ENCODE data around the gene TMEM106C.

The TMEM106C gene

DNA sequence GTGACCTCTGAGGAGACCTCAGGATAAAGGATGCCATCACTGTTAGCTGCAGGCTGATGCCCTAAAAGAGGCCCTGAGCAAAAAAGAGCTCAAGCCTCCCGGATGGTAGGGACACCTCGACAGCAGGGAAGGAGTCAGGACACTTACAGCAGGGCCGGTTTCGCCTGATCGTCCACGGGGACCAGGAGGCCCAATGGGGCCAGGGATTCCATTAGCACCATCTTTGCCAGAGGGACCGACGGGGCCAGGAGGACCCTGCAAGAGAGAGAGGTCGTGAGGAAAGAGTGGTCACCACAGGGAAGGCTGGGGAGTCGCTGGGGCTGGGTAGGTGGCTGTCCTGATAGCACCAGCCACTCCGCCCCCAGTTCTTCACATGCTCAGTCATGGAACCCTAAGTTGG is 12.4 kb downstream of the TMEM106C start:
- DNase-seq = no peak
- intact Hi-C loops (cut with DNase I) = no loop called here

DNA sequence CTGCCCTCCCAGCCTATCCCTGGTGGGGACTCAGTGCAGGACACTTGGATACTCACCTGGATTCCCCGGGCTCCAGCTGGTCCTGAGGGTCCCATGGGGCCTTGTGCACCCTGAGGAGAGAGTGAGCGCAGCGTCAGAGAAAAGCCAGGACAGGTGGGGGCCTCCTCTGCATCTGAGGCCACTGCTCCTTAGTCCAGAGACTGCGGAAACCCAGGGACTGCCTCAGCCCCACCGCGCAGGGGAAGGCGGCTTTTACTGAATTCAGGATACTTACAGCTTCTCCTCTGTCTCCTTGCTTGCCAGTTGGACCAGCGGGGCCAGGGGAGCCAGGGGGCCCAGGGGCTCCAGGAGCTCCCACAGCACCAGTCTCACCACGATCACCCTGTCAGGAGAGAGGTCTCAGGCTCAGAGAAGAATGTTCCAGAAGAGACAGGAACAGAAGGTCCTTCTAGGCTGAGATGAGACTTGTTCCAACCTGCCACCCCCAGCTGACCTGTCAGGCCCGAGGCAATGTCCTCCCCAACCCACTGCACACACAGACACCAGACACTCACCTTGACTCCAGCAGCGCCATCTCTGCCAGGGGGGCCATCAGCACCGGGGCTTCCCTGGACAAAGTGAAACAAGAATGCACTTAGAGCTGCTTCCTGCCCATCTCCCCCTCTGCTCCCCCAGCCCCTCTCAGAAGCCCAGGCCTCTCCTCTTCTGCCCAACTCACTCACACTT is 13.8 kb downstream of the TMEM106C start:
- no peak for DNase-seq
- intact Hi-C loops (cut with DNase I) = no loop called here

DNA sequence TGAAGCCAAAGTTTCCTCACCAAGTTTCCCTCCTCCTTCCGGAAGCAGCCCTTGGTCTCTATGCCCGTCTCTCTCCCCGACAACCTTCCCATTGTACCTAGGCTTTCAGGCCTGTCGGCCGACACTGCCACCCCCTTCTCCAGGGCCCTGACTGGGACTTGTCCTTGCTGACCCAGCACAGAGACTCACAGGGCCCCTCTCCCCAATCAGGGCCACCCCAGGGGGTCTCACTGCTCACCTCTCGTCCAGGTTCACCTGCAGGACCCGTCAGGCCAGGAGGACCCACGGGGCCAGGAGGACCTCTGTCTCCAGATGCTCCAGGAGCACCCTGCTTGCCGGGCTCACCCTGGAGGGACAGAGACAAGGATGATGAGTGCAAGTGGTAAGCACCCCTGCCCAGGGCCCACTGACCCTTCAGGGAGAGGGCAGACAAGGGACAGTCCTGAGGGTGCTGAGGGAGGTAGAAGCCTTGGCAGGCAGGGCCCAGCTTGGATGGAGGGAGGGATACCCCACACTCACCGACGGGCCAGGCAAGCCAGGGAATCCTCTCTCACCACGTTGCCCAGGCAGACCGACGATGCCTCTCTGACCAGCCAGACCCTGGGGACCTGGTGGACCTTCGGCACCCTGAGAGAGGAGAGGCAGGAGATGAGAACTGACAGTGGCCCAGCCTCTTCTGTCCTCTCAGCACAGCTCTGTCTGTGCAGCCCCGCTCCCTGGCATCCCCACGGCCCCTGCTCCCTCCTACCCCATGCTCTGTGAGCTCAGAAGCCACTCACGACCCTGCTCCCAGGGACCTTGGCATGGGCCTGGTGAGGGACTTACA is 14.6 kb downstream of the TMEM106C start:
- intact Hi-C loops (cut with DNase I) = no loop called here
- no peak for DNase-seq

DNA sequence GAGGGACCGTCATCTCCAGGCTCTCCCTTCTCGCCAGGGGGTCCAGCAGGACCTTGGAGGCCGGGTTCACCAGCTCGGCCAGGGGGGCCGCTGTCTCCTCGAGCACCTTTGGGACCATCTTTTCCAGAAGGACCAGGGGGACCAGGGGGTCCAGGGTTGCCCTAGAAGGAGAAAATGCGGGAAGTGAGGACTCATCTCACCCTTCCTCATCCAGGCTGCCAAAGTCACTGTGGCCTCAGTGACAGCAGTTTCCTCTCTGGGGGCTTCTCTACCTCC is 15.1 kb downstream of the TMEM106C start:
- intact Hi-C loops (cut with DNase I) = no loop called here
- DNase-seq = no peak

DNA sequence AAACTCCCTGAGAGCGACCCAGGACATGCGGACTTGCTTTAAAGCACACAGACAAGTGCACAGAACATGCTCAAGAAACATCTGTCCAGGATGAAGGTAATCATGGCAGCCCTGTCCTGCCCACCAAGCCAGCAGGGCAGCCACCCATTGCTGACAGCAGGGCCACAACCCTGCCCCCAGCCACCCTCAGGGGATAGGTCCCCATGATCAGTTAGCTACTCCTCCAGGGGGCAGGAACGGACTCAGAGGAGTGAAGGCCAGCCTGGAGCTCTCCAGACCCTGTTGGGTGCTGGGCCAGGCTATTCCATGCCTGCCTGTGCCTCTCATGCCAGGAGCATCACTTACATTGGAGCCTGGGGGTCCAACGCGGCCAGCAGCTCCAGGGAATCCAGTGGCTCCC is 15.8 kb downstream of the TMEM106C start:
- intact Hi-C loops (cut with DNase I) = no loop called here
- DNase-seq = no peak

DNA sequence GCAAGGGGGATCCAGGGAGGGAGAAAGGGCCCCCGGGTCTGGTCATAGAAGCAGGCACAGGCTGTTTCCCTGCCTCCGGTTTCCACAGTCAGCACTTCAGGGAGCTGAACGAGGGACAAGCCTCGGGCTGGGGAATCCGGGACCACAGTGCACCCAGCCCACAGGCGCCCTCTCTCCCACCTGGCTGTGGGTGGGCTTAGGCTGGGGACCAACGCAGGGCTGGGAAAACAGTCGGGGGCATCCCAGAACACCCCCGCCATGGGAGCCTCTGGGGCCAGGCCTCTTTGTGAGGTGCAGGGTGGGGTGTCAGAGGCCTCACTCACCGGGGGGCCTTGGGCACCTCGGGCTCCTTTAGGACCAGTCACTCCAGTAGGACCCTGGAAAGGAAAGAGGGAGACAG is 16.3 kb downstream of the TMEM106C start:
- no peak for DNase-seq
- intact Hi-C loops (cut with DNase I) = no loop called here

DNA sequence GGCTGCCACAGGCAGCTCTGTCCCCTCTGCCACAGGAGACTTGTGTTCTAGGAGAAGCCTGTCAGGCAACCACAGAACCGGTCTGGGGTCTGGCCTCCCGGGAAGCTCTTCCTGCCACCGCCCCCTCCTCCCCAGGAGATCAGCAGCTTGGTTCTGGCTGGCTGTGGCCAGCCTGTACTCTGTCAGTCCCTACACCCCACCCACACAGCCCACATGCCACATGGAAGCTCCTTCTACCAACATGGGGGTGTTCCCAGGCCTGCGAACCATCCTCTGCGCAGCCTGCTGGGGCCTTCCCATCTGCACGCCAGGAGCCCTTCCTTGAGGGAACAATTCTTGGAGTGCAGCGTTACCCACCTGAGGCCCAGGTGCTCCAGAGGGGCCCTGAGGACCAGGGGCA is 16.8 kb downstream of the TMEM106C start:
- DNase-seq = no peak
- intact Hi-C loops (cut with DNase I) = no loop called here

DNA sequence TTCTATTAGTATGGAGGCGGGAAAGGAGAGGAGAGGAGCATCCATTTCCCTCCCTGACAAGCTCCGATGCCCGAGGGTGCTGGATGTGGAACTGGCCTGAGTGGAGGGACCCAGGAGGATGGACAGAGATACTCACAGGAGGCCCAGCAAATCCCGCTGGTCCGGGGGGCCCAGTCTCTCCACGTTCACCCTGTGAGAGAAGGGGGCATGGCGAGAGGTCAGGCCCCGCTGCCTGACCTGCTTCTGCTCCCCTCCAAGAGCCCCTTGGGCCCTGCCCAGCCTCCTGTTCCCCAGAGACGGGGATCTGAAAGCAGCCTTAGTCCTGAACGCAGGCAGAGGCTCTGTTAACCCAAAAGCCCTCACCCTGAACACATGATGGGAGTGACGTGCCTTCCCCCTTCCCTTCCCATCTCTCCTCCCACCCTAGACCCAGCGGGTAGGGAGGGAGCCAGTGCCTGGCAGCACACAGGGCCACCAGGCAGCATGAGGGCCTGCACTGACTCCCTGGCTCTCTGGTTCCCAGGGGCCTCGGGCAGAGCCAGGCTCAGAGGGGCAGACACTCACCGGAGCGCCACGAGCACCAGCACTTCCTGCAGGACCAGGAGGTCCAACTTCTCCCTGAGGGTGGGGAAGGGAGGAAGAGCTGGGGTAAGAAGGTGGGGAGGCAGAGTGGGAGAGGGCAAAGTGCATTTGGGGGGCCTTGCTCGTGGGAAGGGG is 17.5 kb downstream of the TMEM106C start:
- intact Hi-C loops (cut with DNase I) = no loop called here
- DNase-seq = no peak

DNA sequence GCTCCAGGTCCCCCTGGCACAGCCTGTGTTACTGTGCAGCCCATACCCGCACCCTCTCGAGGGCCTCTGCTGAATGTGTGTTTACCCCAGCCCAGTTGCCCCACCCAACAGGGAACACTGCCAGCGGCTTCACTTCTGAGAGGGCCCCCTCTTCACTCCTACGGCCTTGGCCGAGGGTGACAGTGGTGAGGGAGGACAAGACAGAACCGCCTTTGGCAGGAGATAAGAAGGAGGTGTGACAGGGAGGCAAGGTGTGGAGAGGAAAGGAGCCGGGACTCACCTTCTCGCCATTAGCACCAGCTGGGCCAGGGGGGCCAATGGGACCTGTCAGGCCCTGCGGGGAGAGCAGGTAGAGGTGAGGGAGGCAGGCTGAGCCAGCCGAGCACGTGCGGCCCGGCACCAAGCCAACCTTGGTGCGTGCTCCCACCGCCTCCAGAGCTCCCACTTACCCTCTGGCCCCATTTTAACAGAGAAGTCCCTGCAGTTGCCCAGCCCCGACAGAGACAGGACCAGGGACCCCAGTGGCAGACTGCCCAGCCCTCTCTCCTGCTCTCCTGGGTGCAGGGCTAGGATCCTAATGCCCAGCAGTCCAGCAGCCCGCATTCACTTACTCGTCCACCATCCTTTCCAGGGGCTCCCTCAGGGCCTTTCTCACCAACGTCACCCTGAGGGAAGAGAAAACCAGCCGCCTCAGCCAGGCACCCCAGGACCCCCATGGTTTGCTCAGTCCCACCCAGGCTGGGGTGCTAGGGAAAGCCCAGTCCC is 18.3 kb downstream of the TMEM106C start:
- intact Hi-C loops (cut with DNase I) = no loop called here
- DNase-seq = no peak

DNA sequence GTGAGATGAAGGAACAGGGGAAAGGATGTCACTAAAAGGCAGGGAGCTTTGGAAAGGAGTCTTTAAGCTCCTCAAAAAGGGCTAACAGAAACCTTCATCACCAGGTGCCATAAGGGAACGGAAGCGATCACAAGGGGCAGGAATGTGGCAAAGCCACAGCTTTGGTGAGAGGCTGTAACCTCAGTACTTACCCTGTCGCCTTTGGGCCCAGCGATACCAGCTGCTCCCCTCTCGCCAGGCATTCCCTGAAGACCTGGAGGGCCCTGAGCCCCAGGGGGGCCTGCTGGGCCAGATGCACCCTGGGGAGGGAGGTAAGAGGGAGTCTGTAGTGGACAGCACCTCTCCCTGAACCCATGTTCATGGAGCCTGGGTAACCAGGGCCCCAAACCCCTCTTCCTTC is 18.9 kb downstream of the TMEM106C start:
- no peak for DNase-seq
- intact Hi-C loops (cut with DNase I) = no loop called here

DNA sequence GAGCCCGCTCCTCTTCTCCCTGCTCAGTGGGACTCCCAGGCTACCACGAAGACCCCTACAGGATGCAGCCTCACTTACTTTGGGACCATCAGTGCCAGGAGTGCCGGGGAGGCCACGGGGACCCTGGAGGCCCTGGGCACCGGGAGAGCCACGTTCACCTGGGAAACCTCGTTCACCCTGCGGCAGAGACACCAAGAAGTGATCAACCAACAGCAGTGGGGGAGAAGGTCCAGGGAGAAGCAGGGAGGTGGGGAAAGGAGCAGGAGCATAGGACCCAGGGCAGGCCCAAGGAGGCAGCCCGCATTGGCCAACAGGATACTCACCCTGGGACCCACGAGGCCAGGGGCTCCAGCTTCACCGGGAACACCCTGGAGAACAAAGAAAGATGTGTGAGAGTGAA is 19.4 kb downstream of the TMEM106C start:
- DNase-seq = no peak
- intact Hi-C loops (cut with DNase I) = no loop called here

DNA sequence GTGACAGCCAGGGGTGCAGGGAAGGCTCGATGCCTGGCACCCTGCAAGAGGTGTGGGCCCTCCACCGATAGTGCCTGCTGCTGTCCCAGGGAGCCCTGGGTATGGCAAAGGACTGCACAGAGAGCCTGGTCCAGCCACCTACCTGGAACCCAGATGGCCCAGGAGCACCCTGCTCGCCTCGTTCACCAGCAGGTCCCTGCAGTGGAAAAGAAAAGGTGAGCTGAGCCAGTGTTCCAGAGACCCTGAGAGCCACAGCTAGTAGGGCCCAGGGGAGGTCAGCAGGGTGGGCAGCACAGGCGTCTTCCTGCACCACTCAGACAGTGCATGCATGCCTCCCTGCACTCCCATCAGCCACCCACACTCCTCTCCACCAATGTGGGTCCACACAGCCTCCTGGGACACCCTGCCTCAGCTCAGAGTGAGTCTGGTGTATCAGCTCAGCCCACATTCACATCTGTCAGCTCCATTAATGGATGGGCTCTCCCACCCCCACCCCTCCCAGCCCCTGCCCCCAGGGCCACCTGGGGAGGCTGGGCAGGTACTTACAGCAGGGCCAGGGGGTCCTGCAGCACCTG is 20.2 kb downstream of the TMEM106C start:
- DNase-seq = peak in 8 of 42 donors; percentile 32 to 61 (median 45)
- intact Hi-C loops (cut with DNase I) = no loop called here

DNA sequence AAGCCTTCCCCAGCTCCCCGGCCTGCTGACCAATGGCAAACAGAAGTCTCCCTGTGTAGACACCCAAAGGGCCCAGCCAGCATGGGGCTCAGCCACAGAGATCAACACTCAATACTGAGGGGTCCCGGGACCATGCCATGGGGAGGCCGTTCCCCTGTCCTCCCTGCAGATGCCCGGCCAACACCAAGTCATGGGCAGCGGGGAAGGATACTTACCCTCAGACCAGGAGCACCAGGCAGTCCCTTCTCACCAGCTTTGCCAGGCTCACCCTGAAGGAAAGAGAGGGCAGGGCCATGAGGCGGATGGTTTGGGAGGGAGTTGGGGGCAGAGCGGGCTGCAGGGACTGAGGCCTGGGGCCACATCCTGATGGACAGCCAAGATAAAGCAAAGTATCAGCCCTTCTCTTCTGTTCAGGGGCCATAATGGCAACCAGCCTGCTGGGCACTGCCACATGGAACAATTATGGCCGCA is 21.0 kb downstream of the TMEM106C start:
- no peak for DNase-seq
- intact Hi-C loops (cut with DNase I) = no loop called here

DNA sequence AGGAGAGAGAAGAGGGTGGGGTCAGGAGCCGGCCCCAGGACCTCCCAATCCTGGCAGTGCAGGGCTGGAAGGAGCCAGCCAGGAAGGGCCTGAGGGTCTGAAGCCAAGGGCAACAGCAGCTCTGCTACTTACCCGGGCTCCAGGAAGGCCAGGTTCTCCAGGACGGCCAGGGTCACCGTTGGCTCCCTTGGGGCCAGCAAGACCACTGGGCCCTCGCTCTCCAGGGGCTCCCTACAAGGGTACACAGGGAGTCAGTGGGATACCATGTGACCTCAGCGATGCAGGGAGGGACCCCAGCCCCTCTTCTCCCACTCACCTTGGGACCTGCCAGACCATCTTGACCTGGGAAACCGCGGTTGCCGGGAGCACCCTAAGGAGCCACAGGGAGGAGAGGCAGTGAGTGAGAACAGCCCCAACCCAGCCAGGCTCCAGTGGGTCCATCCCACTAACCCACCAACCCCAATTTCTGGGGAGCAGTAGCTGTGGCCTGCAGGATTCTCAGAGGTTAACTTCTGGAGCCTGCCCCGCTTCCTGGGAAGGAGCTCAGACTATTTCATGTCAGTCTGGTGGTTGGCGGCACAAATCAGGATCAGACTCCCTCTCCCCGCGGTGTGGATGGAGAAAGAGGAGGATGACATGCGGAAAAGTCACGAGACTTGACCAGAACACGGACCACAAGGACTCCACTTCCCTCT is 22.3 kb downstream of the TMEM106C start:
- no peak for DNase-seq

DNA sequence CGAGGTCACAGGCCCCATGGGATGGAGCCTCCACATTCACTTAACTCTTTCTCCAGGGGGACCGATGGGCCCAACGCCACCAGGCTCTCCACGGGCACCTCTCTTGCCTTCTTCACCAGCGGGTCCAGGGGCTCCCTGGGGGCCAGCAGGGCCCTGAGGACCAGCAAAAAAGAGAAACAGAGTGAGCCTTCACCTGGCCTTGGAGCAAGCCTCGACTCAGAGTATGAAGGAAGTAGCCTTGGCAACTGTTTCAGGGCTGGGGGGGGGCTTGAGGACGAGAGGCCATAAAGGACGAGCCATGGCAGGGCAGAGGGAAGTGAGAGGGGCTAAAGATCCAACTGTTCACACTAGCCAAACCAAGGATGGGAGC is 22.9 kb downstream of the TMEM106C start:
- no peak for DNase-seq
- intact Hi-C loops (cut with DNase I) = no loop called here

More for the DNA sequence above, 22.3 kb downstream of the TMEM106C start:
- intact Hi-C loops (cut with DNase I) = no loop called here

DNA sequence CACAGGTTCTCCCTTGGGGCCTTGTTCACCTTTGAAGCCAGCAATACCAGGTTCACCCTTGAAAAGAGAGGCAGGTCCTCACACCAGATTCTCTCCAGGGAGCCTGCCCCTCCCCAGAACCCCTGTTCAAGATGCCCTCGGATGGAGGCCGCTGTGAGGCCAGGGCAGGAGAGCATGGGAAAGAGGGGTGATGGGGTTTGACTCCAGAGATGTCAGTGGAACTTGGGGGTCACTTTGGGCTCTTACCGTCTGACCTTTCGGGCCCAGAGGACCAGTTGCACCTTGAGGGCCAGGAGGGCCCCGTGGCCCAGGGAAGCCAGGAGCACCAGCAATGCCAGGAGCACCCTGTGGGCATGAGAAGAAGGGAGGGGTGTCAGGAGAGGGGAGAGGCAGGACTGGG is 23.4 kb downstream of the TMEM106C start:
- intact Hi-C loops (cut with DNase I) = no loop called here
- DNase-seq = no peak

DNA sequence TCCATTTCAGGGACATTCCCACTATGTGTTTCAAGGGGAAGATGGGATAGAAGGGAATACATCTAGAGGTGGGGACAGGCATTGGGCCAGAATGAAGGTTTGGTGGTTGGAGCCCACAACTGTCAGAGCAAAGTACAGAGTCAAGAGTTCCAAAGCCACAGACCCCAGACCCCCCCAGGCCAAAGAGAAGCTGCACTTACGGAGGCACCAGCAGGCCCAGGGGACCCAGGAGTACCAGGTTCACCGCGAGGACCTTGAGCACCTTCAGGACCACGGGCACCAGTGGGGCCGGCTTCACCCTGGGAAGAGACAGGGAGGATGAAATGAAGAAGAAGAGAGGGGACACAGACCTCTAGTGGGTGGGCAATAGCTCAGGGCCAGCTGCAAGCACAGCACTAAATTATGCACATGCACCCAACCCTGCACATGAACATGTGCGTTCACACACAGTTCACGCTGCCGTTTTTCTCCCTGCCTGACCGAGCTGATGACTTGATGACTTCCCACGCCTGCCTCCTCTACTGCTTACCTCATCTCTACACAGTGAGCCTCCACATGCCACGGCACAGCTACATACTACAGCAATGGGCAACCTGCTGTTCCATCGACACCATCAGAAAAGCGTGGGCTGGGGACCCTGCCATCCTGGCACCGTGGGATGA is 24.1 kb downstream of the TMEM106C start:
- peak in 40 of 42 donors; percentile 27 to 93 (median 68) for DNase-seq
- intact Hi-C loops (cut with DNase I) = no loop called here

All from head of caudate nucleus (tissue), 42 donors.